Central memory CD8-positive, alpha-beta T cell (primary cell): ENCODE measurements around the gene FKBP2.

Source experiments
- ATAC-seq: fragments of 150-1000 bp; cut with Tn5 transposase; replicated peaks from 2 replicates; pipeline ENCODE4 v1.10.0; 2022; ENCODE audit warnings: mild to moderate bottlenecking, moderate FRiP score, moderate number of reproducible peaks; ENCODE audit not compliant: poor library complexity, severe bottlenecking; ENCODE audit errors: extremely low read depth
- DNase-seq, 2 donors: peaks; one replicate each; pipeline ENCODE4 v3.0.0; 2021; ENCODE audit warnings: low spot score in 2 of 2
- H3K27ac Mint-ChIP-seq: one replicate; pipeline ENCODE4 v1.8.0; 2022; ENCODE audit warnings: low read depth, mild to moderate bottlenecking, moderate library complexity, mixed read lengths
- H3K27me3 Mint-ChIP-seq: one replicate; pipeline ENCODE4 v1.8.0; 2022; ENCODE audit warnings: mixed read lengths
- H3K36me3 Mint-ChIP-seq: one replicate; pipeline ENCODE4 v1.8.0; 2022; ENCODE audit warnings: mild to moderate bottlenecking, moderate library complexity, mixed read lengths; ENCODE audit not compliant: insufficient read depth
- H3K4me1 Mint-ChIP-seq: one replicate; pipeline ENCODE4 v1.8.0; 2022; ENCODE audit warnings: mixed read lengths
- H3K4me3 Mint-ChIP-seq: one replicate; pipeline ENCODE4 v1.8.0; 2022; ENCODE audit warnings: mild to moderate bottlenecking, moderate library complexity, mixed read lengths
- H3K9me3 Mint-ChIP-seq: one replicate; pipeline ENCODE4 v1.8.0; 2022; ENCODE audit warnings: mixed read lengths

Gene FKBP2

GRCh38 chr11:64231546-64231945 lies 9.3 kb upstream of the FKBP2 start:
- DNase-seq (no peak), ATAC-seq (no peak)
- peaks cover 41% of the 10 kb centered on the region for H3K4me1 Mint-ChIP-seq
- H3K9me3 Mint-ChIP-seq, result no peaks in the 10 kb centered on the region
- peaks cover 9% of the 10 kb centered on the region for H3K36me3 Mint-ChIP-seq
- H3K27ac Mint-ChIP-seq, result peak overlapping the region; percentile 41
- H3K27me3 Mint-ChIP-seq, result no peaks in the 10 kb centered on the region
- H3K4me3 Mint-ChIP-seq, result peak overlapping the region; percentile 85

- H3K27ac Mint-ChIP-seq, result peak overlapping the region; percentile 13
- H3K9me3 Mint-ChIP-seq, result no peaks in the 10 kb centered on the region
- no peaks in the 10 kb centered on the region for H3K27me3 Mint-ChIP-seq
- DNase-seq (no peak), ATAC-seq (no peak)
- peaks cover 8% of the 10 kb centered on the region for H3K36me3 Mint-ChIP-seq
- peak overlapping the region; percentile 85 for H3K4me3 Mint-ChIP-seq
- peaks cover 33% of the 10 kb centered on the region for H3K4me1 Mint-ChIP-seq
Measured at GRCh38 chr11:64232182-64232966, 8.5 kb upstream of the FKBP2 start.

DNA sequence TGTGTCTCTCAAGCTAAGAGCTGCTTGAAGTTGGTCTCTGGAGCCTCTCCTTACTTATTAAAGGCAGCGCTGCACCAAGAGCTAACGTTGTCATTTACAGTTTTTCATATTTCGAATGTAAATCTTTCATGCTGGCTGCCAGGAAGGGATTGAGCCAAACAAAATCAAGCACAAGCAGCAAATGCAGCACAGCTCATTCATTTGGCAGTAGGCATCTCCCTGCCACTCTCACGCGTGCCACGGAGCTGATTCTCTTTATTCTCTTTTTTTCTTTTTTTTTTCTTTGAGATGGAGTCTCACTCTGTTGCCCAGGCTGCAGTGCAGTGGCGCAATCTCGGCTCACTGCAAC lies 8.0 kb upstream of the FKBP2 start:
- Mint-ChIP-seq H3K27me3 (no peaks in the 10 kb centered on the region), H3K36me3 (peaks cover 8% of the 10 kb centered on the region), H3K27ac (no peak overlapping the region), H3K9me3 (no peaks in the 10 kb centered on the region), H3K4me1 (peaks cover 27% of the 10 kb centered on the region), H3K4me3 (peak overlapping the region; percentile 85)
- ATAC-seq (no peak), DNase-seq (no peak)

GRCh38 chr11:64233913-64234586 lies 6.8 kb upstream of the FKBP2 start, which contains the start of gene VEGFB:
Gene VEGFB, plus strand, starts transcription at chr11:64234584. Its CDS starts 250 bp downstream, at chr11:64234834.
- Mint-ChIP-seq H3K27ac (peak within 1 kb of the TSS; percentile 10), H3K9me3 (no peaks in the 10 kb centered on the region), H3K4me1 (peaks cover 27% of the 10 kb centered on the region), H3K36me3 (peaks cover 10% of the 10 kb centered on the region), H3K27me3 (no peaks in the 10 kb centered on the region), H3K4me3 (peak within 1 kb of the TSS; percentile 85)
- ATAC-seq (peak; percentile 25), DNase-seq (no peak)

DNA sequence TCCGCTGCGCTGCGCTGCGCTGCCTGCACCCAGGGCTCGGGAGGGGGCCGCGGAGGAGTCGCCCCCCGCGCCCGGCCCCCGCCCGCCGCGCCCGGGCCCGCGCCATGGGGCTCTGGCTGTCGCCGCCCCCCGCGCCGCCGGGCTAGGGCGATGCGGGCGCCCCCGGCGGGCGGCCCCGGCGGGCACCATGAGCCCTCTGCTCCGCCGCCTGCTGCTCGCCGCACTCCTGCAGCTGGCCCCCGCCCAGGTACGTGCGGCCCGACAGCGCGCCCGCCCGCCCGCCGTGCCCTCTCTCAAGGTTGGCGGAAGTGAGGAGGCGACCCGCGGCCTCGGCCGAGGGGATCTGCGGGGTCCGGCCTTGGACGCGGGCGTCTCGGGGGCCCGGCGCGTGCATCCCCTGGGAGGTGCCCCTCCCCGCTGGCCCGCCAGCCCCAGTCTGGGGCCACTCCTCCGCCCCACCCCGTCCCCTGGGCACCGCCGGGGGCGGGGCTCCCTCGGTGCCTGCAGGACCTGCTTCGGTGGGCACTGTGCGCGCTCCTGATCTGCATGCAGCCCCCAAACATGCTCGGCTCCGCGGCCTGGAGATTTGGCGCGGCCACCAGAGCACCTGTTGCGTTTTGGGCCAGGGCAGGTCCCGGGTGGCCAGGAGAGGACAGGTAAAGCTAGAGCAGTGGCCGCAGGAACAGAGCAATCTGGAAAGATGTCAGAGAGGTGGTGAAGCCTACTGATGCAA lies 6.1 kb upstream of the FKBP2 start:
- H3K9me3 Mint-ChIP-seq, result no peaks in the 10 kb centered on the region
- no peak for DNase-seq
- peaks cover 12% of the 10 kb centered on the region for H3K36me3 Mint-ChIP-seq
- H3K27ac Mint-ChIP-seq, result peak overlapping the region; percentile 10
- H3K4me3 Mint-ChIP-seq, result peak overlapping the region; percentile 77
- peak; percentile 68 for ATAC-seq
- peaks cover 21% of the 10 kb centered on the region for H3K4me1 Mint-ChIP-seq
- H3K27me3 Mint-ChIP-seq, result no peaks in the 10 kb centered on the region

- ATAC-seq, result no peak
- H3K27me3 Mint-ChIP-seq, result no peaks in the 10 kb centered on the region
- DNase-seq, result no peak
- peak overlapping the region; percentile 77 for H3K4me3 Mint-ChIP-seq
- H3K9me3 Mint-ChIP-seq, result no peaks in the 10 kb centered on the region
- H3K4me1 Mint-ChIP-seq, result peaks cover 25% of the 10 kb centered on the region
- peak overlapping the region; percentile 10 for H3K27ac Mint-ChIP-seq
- peaks cover 14% of the 10 kb centered on the region for H3K36me3 Mint-ChIP-seq
Measured at GRCh38 chr11:64235437-64236161, 5.3 kb upstream of the FKBP2 start.

- H3K9me3 Mint-ChIP-seq, result no peaks in the 10 kb centered on the region
- DNase-seq (no peak), ATAC-seq (no peak)
- peaks cover 24% of the 10 kb centered on the region for H3K4me1 Mint-ChIP-seq
- peak overlapping the region; percentile 20 for H3K4me3 Mint-ChIP-seq
- H3K27ac Mint-ChIP-seq, result no peak overlapping the region
- no peaks in the 10 kb centered on the region for H3K27me3 Mint-ChIP-seq
- H3K36me3 Mint-ChIP-seq, result peaks cover 27% of the 10 kb centered on the region
Measured at GRCh38 chr11:64237484-64237951, 3.4 kb upstream of the FKBP2 start.

GRCh38 chr11:64238076-64238475 lies 2.8 kb upstream of the FKBP2 start:
- no peak for ATAC-seq
- Mint-ChIP-seq H3K4me3 (no peak overlapping the region), H3K36me3 (peaks cover 26% of the 10 kb centered on the region), H3K27me3 (no peaks in the 10 kb centered on the region), H3K9me3 (no peaks in the 10 kb centered on the region), H3K27ac (no peak overlapping the region), H3K4me1 (peaks cover 26% of the 10 kb centered on the region)
- DNase-seq, result no peak

DNA sequence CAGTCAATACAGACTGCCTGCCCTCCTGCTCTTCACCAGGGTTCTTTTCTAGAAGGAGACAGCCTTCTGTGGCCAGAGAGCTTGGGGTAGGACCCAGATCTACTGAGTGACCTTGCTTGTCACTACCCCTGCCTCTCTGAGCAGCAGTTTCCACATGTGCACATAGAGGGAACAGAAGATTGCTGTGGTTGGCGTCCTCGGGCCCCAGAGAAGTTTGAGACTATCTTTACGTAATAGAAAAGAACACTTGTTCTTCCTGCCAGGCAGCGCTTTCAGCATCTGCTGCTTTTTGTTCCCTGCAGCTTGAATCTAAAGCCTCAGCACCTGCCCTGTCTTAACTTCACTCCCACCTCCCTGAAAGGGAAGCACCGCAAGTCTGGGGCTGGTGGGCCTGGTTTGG lies 1.9 kb upstream of the FKBP2 start:
- peak overlapping the region; percentile 97 for H3K27ac Mint-ChIP-seq

DNA sequence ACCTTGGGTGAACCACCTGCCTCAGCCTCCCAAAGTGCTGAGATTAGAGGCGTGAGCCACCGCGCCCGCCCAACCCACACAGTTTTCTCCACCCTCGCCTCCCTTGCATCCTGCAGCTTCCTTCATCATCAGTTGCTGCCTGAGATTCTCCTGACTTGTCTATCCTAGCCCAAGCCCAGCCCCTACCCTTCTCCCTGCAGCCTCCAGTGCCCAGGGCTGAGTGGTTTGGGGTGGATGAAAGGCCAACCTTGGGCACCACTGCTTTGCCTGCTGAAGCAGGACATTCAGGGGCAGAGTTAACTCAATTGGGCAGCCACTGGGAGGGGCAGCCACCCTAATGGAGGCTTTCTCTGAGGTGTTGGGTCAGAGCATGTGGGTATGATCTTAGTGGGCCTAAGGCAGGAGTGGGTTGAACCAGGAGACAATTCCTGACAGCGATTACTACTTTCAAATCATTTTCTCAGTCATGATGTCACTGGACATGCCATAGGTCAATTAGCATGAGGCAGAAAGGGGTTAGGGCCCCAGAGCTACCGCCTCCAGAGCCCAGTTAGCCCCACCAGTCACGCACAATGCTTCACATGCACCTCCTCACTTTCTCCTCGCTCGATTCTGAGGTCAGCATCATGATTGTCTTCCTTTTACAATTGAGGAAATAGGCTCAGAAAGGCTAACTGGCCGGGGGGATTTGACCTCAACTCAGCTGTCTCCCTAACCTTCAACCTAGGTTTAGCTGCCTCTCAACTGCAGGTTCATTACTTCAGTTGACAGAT lies 1.0 kb upstream of the FKBP2 start:
- DNase-seq (no peak), ATAC-seq (no peak)
- Mint-ChIP-seq H3K4me1 (peaks cover 34% of the 10 kb centered on the region), H3K27me3 (no peaks in the 10 kb centered on the region), H3K27ac (peak overlapping the region; percentile 97), H3K36me3 (peaks cover 27% of the 10 kb centered on the region), H3K4me3 (peak overlapping the region; percentile 96), H3K9me3 (no peaks in the 10 kb centered on the region)

More for the DNA sequence above, 1.9 kb upstream of the FKBP2 start:
- Mint-ChIP-seq H3K4me3 (no peak overlapping the region), H3K4me1 (peaks cover 33% of the 10 kb centered on the region), H3K36me3 (peaks cover 27% of the 10 kb centered on the region), H3K9me3 (no peaks in the 10 kb centered on the region), H3K27me3 (no peaks in the 10 kb centered on the region)
- ATAC-seq (no peak), DNase-seq (no peak)

- Mint-ChIP-seq H3K9me3 (no peaks in the 10 kb centered on the region), H3K27ac (peak overlapping the region; percentile 97), H3K36me3 (peaks cover 31% of the 10 kb centered on the region), H3K27me3 (no peaks in the 10 kb centered on the region), H3K4me3 (peak overlapping the region; percentile 96), H3K4me1 (peaks cover 38% of the 10 kb centered on the region)
- ATAC-seq (peak; percentile 69), DNase-seq (peak; percentile 100)
Measured at GRCh38 chr11:64241241-64241490, 271 bp downstream of the FKBP2 start.
